Upper lobe of left lung (tissue), 4 donors: ENCODE measurements around the gene TNNI2.

ENCODE experiments used
- EP300 ChIP-seq, 4 donors: sonication (generic); formaldehyde crosslinking; IDR thresholded peaks; one replicate each; pipeline ENCODE4 v1.5.1; 2017; ENCODE audit warnings: antibody characterized with exemption in 4 of 4, control low read depth in 2 of 4
- POLR2A ChIP-seq, 4 donors: fragments of 450-650 bp; IDR thresholded peaks; one replicate each; pipeline ENCODE4 v1.5.1; 2016 to 2017; ENCODE audit warnings: antibody characterized with exemption in 4 of 4, mild to moderate bottlenecking in 2 of 4
- POLR2AphosphoS5 ChIP-seq, 2 donors: sonication (generic); formaldehyde crosslinking; IDR thresholded peaks; one replicate each; pipeline ENCODE4 v1.5.1; 2017; ENCODE audit warnings: antibody characterized with exemption in 2 of 2
- TF ChIP-seq, protein P1 (sequence below), 6 experiments: fragments of 450-650 bp in 4 of 6; fragments of 200-600 bp in 2 of 6; sonication (generic) in 2 of 6; IDR thresholded peaks; one replicate each; pipeline ENCODE4 v1.5.1; 2016 to 2019; ENCODE audit warnings: antibody characterized with exemption in 6 of 6

DNA sequence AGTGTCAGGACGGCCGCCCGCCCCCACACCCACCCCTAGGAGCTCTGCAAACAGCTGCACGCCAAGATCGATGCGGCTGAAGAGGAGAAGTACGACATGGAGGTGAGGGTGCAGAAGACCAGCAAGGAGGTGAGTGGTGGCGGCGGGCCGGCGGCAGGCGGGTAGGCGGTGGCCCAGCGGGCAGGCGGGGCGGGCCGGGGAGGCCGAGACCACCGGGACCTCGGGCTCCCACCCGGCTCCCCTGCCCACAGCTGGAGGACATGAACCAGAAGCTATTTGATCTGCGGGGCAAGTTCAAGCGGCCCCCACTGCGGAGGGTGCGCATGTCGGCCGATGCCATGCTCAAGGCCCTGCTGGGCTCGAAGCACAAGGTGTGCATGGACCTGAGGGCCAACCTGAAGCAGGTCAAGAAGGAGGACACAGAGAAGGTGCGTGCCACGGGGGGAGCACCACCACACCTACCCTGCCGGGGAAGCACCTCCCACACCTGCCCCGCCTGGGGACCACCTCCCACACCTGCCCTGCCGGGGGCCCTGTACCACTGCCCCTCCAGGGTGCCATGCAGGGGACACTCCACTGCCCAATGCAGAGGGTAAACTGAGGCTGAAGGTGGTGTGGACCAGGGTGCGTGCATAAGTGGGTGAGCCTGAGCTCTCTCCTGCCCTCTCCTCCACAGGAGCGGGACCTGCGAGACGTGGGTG is 2.1 kb downstream of the TNNI2 start:
- TF ChIP-seq, protein P1, sequence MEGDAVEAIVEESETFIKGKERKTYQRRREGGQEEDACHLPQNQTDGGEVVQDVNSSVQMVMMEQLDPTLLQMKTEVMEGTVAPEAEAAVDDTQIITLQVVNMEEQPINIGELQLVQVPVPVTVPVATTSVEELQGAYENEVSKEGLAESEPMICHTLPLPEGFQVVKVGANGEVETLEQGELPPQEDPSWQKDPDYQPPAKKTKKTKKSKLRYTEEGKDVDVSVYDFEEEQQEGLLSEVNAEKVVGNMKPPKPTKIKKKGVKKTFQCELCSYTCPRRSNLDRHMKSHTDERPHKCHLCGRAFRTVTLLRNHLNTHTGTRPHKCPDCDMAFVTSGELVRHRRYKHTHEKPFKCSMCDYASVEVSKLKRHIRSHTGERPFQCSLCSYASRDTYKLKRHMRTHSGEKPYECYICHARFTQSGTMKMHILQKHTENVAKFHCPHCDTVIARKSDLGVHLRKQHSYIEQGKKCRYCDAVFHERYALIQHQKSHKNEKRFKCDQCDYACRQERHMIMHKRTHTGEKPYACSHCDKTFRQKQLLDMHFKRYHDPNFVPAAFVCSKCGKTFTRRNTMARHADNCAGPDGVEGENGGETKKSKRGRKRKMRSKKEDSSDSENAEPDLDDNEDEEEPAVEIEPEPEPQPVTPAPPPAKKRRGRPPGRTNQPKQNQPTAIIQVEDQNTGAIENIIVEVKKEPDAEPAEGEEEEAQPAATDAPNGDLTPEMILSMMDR (IDR thresholded peaks at IDR 0.05) = no peak
- no peak for TF ChIP-seq POLR2A (IDR thresholded peaks at IDR 0.05)
- no peak for TF ChIP-seq POLR2AphosphoS5 (IDR thresholded peaks at IDR 0.05)
- TF ChIP-seq EP300 (IDR thresholded peaks at IDR 0.05) = no peak
